RWPE2 (cell line): Measurements from ENCODE around the gene KMT2A.
"Not testable (repeated sequence)": the region's sequence is repeated elsewhere in the genome, so short reads cannot be mapped to it uniquely, and the experiment has no call there.

Experiments used
- ATAC-seq: fragments of 200-7000 bp; cut with Tn5 transposase; 3 replicates; pipeline ENCODE4 v1.9.1; 2021; ENCODE audit warnings: low read depth
- DNase-seq: peaks from one replicate; pipeline ENCODE4 v3.0.0-alpha.2; 2020; ENCODE audit warnings: low spot score
- H3K27ac ChIP-seq: fragments of 450-650 bp; 2 replicates; pipeline ENCODE4 v1.5.1; 2017; ENCODE audit warnings: mild to moderate bottlenecking; ENCODE audit not compliant: poor library complexity, severe bottlenecking
- H3K27me3 ChIP-seq: fragments of 250-450 bp; sonication (Bioruptor Pico); 2 replicates; pipeline ENCODE4 v1.5.1; 2021; ENCODE audit warnings: mild to moderate bottlenecking, moderate library complexity; ENCODE audit not compliant: insufficient read depth, poor library complexity, severe bottlenecking
- H3K36me3 ChIP-seq: fragments of 250-450 bp; sonication (Bioruptor Pico); 2 replicates; pipeline ENCODE4 v1.5.1; 2020; ENCODE audit warnings: low read depth, mild to moderate bottlenecking, moderate library complexity
- H3K4me1 ChIP-seq: fragments of 250-450 bp; sonication (Bioruptor Pico); 2 replicates; pipeline ENCODE4 v1.5.1; 2021; ENCODE audit warnings: mild to moderate bottlenecking, moderate library complexity; ENCODE audit not compliant: insufficient read depth, poor library complexity, severe bottlenecking
- H3K4me3 ChIP-seq: fragments of 250-450 bp; sonication (Bioruptor Pico); 2 replicates; pipeline ENCODE4 v1.5.1; 2021; ENCODE audit warnings: mild to moderate bottlenecking, moderate library complexity; ENCODE audit not compliant: severe bottlenecking
- H3K9me3 ChIP-seq: fragments of 250-450 bp; sonication (Bioruptor Pico); 2 replicates; pipeline ENCODE4 v1.5.1; 2021; ENCODE audit warnings: mild to moderate bottlenecking, moderate library complexity; ENCODE audit not compliant: severe bottlenecking
- TF ChIP-seq, protein P1 (sequence below): fragments of 450-650 bp; IDR thresholded peaks from one replicate; pipeline ENCODE4 v1.5.1; 2017; ENCODE audit warnings: mild to moderate bottlenecking, moderate library complexity; ENCODE audit not compliant: poor library complexity, severe bottlenecking

The KMT2A gene

GRCh38 chr11:118401151-118401879 is 35.0 kb upstream of the KMT2A start, which contains the start of gene ATP5MG:
ATP5MG (plus strand) TSS chr11:118401606; CDS start chr11:118401666, 60 bp downstream.
- peaks cover 39% of the 10 kb centered on the region for H3K36me3 ChIP-seq
- peaks cover 12% of the 10 kb centered on the region for H3K4me1 ChIP-seq
- H3K27me3 ChIP-seq: no peaks in the 10 kb centered on the region
- peak within 1 kb of the TSS; percentile 60 for H3K27ac ChIP-seq
- TF ChIP-seq, protein P1, sequence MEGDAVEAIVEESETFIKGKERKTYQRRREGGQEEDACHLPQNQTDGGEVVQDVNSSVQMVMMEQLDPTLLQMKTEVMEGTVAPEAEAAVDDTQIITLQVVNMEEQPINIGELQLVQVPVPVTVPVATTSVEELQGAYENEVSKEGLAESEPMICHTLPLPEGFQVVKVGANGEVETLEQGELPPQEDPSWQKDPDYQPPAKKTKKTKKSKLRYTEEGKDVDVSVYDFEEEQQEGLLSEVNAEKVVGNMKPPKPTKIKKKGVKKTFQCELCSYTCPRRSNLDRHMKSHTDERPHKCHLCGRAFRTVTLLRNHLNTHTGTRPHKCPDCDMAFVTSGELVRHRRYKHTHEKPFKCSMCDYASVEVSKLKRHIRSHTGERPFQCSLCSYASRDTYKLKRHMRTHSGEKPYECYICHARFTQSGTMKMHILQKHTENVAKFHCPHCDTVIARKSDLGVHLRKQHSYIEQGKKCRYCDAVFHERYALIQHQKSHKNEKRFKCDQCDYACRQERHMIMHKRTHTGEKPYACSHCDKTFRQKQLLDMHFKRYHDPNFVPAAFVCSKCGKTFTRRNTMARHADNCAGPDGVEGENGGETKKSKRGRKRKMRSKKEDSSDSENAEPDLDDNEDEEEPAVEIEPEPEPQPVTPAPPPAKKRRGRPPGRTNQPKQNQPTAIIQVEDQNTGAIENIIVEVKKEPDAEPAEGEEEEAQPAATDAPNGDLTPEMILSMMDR: no peak
- peak within 1 kb of the TSS; percentile 92 for H3K4me3 ChIP-seq
- ATAC-seq: peak; percentile 65
- H3K9me3 ChIP-seq: no peaks in the 10 kb centered on the region
- peak; percentile 89 for DNase-seq

GRCh38 chr11:118401880-118402590 is 34.3 kb upstream of the KMT2A start:
- ATAC-seq: peak; percentile 48

GRCh38 chr11:118402594-118402993 is 33.7 kb upstream of the KMT2A start:
- H3K4me3 ChIP-seq: peak overlapping the region; percentile 92
- not testable (repeated sequence) for H3K27me3 ChIP-seq, DNase-seq, ATAC-seq, H3K9me3 ChIP-seq
- peak overlapping the region; percentile 60 for H3K27ac ChIP-seq
- peaks cover 43% of the 10 kb centered on the region for H3K36me3 ChIP-seq
- H3K4me1 ChIP-seq: peaks cover 12% of the 10 kb centered on the region

More at GRCh38 chr11:118401880-118402590, 34.3 kb upstream of the KMT2A start:
- Histone ChIP-seq H3K4me1 (peaks cover 12% of the 10 kb centered on the region), H3K9me3 (no peaks in the 10 kb centered on the region), H3K27me3 (no peaks in the 10 kb centered on the region), H3K27ac (peak overlapping the region; percentile 60), H3K36me3 (peaks cover 41% of the 10 kb centered on the region), H3K4me3 (peak overlapping the region; percentile 92)
- DNase-seq: no peak
- TF ChIP-seq, protein P1: no peak

DNA sequence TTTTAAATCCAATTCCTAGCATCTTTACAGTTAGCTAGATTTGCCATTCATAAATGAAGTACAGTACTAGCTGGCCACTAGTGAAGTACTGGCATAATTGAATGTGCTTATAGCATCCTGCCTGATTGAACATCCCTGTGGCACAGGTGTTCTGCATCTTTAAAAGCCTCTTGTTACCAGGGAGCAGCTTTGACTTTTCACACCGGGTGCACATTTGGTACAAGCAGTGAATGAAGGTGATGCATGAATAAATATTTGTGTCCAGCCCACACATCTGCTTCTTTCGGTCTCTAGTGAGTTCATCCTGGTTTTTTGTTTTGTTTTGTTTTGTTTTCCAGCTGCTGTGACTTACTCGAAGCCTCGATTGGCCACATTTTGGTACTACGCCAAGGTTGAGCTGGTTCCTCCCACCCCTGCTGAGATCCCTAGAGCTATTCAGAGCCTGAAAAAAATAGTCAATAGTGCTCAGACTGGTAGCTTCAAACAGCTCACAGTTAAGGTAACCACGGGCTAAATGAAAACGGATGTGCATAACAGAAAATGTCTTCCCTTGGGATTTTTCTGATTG is 29.6 kb upstream of the KMT2A start:
- TF ChIP-seq, protein P1: no peak
- Histone ChIP-seq H3K36me3 (peaks cover 68% of the 10 kb centered on the region), H3K27ac (no peak overlapping the region), H3K4me3 (no peak overlapping the region), H3K4me1 (peaks cover 12% of the 10 kb centered on the region), H3K9me3 (no peaks in the 10 kb centered on the region), H3K27me3 (no peaks in the 10 kb centered on the region)
- no peak for DNase-seq
- ATAC-seq: no peak

DNA sequence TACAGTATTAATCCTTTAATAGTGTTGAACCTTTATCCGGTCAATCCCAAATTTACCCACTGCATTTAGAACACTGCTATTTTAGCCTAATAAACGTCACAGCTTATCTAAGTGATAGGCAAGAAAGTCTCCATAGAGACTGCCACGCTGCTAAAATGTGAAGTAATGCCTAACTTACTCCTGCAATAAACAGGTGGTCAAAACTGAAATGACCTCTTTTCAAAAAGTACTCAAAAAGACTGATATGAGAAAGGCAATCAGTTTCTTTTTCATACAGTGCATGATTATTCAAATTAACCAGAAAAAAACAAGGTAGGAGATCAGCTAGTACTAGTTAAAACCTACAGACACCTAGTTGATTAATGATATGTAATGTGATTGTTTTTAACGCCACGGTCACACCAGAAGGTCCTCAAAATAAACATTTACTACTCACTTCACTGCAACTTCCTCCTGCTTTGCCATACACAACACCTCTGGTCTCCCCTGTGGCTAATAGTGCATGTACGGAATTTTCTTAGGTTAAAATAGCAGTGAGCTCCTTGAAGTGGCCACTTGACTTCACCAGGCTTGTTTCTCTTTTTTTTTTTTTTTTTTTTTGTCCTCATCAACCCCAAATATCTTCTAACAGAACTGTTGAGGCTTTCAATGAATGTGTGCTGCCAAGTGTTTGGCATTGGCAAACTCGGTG is 26.1 kb upstream of the KMT2A start:
- TF ChIP-seq, protein P1: no peak
- peaks cover 48% of the 10 kb centered on the region for H3K36me3 ChIP-seq
- no peak for ATAC-seq

More for the DNA sequence above, 26.1 kb upstream of the KMT2A start:
- Histone ChIP-seq H3K27ac (no peak overlapping the region), H3K9me3 (no peaks in the 10 kb centered on the region), H3K27me3 (no peaks in the 10 kb centered on the region), H3K4me1 (no peaks in the 10 kb centered on the region), H3K4me3 (no peak overlapping the region)
- no peak for DNase-seq
